Subcutaneous adipose tissue (tissue), 4 donors: Measurements from ENCODE around the gene SIRT4. TPM values are rescaled to one million over a fixed set of nuclear protein-coding genes. Genes with fewer than 3 reads are reported as not detected.

Experiments used
- total RNA-seq, 4 donors: library from RNA; depleted of rRNA; stranded (reverse); fragments of >200 nt; gene quantifications; one replicate each; pipeline ENCODE4 v1.1.0, GENCODE V29; 2016
- TF ChIP-seq, protein P1 (sequence below): fragments of 450-650 bp; IDR thresholded peaks from one replicate; pipeline ENCODE4 v1.5.1; 2016; ENCODE audit warnings: low read depth, mild to moderate bottlenecking, control low read depth, antibody characterized with exemption, moderate library complexity

Gene SIRT4
- total RNA-seq, 4 donors from 2014 or later, result 0.82 to 10.0 (median 1.4) TPM

GRCh38 chr12:120317224-120318105 lies 15.3 kb downstream of the SIRT4 start:
- TF ChIP-seq, protein P1, sequence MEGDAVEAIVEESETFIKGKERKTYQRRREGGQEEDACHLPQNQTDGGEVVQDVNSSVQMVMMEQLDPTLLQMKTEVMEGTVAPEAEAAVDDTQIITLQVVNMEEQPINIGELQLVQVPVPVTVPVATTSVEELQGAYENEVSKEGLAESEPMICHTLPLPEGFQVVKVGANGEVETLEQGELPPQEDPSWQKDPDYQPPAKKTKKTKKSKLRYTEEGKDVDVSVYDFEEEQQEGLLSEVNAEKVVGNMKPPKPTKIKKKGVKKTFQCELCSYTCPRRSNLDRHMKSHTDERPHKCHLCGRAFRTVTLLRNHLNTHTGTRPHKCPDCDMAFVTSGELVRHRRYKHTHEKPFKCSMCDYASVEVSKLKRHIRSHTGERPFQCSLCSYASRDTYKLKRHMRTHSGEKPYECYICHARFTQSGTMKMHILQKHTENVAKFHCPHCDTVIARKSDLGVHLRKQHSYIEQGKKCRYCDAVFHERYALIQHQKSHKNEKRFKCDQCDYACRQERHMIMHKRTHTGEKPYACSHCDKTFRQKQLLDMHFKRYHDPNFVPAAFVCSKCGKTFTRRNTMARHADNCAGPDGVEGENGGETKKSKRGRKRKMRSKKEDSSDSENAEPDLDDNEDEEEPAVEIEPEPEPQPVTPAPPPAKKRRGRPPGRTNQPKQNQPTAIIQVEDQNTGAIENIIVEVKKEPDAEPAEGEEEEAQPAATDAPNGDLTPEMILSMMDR, result no peak

DNA sequence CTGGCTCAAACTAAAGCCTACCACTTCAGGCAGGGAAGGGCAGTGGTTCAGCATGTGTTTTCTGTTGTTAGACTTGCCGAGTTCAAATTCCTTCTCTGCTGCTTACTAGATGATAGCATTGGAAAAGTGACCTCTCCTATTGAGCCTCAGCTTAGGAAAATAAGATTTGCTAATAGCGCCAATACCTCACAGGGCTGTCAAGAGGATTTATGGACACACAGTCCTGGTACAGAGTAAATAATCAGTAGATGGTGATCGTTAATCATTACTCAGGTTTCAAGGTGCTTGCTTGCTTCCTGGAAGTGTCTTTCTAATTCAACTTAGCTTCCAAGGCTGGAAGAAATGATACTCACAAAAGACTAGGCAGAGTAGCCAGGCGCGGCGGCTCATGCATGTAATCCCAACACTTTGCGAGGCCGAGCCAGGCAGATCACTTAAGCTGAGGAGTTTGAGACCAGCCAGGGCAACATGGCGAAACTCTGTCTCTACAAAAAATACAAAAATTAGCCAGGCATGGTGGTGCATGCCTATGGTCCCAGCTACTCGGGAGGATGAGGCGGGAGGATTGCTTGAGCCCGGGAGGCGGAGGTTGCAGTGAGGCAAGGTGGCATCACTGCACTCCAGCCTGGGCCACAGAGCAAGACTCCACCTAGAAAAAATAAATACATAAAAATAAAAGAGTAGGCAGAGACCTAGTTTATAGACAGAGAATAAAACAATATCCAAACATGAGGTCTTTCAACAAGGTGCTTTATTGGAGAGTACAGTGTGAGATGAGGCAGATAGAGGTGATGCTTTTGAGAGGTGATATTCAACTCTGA lies 19.5 kb downstream of the SIRT4 start:
- TF ChIP-seq, protein P1, result no peak

DNA sequence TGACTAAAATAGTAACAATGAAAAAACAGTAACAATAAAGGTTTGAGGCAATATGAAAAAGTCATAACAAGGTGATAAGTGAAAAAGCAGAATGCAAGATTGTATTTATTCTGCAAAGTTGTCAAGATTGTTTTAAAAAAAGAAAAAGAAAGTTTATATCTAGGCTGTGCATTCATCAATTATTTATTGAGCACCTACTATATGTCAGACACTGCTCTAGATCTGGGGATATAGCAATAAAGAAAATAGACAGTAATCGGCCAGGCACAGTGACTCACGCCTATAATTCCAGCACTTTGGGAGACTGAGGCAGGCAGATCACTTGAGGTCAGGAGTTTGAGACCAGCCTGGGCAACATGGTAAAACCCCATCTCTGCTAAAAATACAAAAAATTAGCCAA lies 21.7 kb downstream of the SIRT4 start:
- TF ChIP-seq, protein P1, result no peak

DNA sequence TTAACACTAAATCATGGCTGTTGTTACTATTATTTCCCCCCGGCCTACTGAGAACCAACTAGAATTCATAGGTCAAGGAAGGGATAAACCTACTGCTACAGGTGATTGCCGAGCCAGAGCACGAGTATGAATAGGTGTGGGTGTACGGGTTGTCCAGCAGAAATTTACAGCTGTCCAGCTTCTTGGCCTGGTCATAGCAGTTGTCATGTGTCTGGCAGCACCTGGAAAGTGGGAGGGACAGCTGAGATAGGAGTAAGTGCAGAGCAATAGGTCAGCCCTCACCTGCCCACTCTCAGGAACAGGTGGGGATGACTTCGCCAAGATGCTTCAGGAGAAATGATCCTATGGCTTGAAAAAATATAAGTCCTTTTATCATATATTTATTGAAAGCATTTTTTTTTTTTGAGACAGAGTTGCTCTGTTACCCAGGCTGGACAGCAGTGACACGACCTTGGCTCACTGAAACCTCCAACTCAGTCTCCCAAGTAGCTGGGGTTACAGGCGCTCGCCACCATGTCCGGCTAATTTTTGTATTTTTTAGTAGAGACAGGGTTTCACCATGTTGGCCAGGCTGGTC lies 22.8 kb downstream of the SIRT4 start:
- TF ChIP-seq, protein P1, result no peak

GRCh38 chr12:120327593-120327992 lies 25.5 kb downstream of the SIRT4 start, which contains the start of gene PLA2G1B:
Gene PLA2G1B, minus strand, starts transcription at chr12:120327779. Its CDS starts 26 bp downstream, at chr12:120327753.
- TF ChIP-seq, protein P1, result no peak

GRCh38 chr12:120328228-120328627 lies 26.1 kb downstream of the SIRT4 start:
- TF ChIP-seq, protein P1, result no peak
